Measurements from ENCODE around the gene ZNF599.
A peak's percentile ranks its signal among the peaks of the same experiment; 100 is the strongest.

The ZNF599 gene

GRCh38 chr19:34757441-34757840, 15.6 kb downstream of the ZNF599 start:
- Histone ChIP-seq H3K9ac (ENCODE audit: low read depth, low read length, poor library complexity, severe bottlenecking) (no peak overlapping the region), H3K9me2 (replicated peaks; ENCODE audit: low read depth, low read length) (no peaks in the 10 kb centered on the region; the same call in 1 of the 2 replicates), H3K36me3 (ENCODE audit: insufficient read depth, low read length) (no peaks in the 10 kb centered on the region), H2AFZ (ENCODE audit: low read length) (no peak overlapping the region), H3K9me3 (ENCODE audit: insufficient read depth, low read depth, low read length) (peaks cover 44% of the 10 kb centered on the region; the same call in 1 of the 2 replicates), H3K4me1 (ENCODE audit: insufficient read depth, low read length, poor library complexity, severe bottlenecking) (no peaks in the 10 kb centered on the region), H3K27me3 (ENCODE audit: insufficient read depth, low read length, poor library complexity, severe bottlenecking) (no peaks in the 10 kb centered on the region), H4K20me1 (ENCODE audit: insufficient read depth, low read length, poor library complexity, severe bottlenecking) (no peaks in the 10 kb centered on the region), H3K4me3 (ENCODE audit: low read length, poor library complexity, severe bottlenecking) (no peak overlapping the region), H3K4me2 (ENCODE audit: low read depth, low read length, poor library complexity, severe bottlenecking) (no peak overlapping the region), H3F3A (ENCODE audit: low read depth) (no peaks in the 10 kb centered on the region), H3K79me2 (ENCODE audit: insufficient read depth, low read length) (no peaks in the 10 kb centered on the region)
- TF ChIP-seq CTCF (conservative IDR thresholded peaks at IDR 0.05; ENCODE audit: low read length) (no peak), EZH2phosphoT487 (IDR thresholded peaks at IDR 0.05; ENCODE audit: borderline replicate concordance) (no peak)

- H3K9me3 ChIP-seq (ENCODE audit: insufficient read depth, low read depth, low read length), result no peaks in the 10 kb centered on the region
- H3K4me2 ChIP-seq (ENCODE audit: low read depth, low read length, poor library complexity, severe bottlenecking), result no peak overlapping the region
- H3K79me2 ChIP-seq (ENCODE audit: insufficient read depth, low read length), result no peaks in the 10 kb centered on the region
- H4K20me1 ChIP-seq (ENCODE audit: insufficient read depth, low read length, poor library complexity, severe bottlenecking), result no peaks in the 10 kb centered on the region
- no peak overlapping the region for H3K9ac ChIP-seq (ENCODE audit: low read depth, low read length, poor library complexity, severe bottlenecking)
- H3K27me3 ChIP-seq (ENCODE audit: insufficient read depth, low read length, poor library complexity, severe bottlenecking), result no peaks in the 10 kb centered on the region
- no peak overlapping the region for H3K4me3 ChIP-seq (ENCODE audit: low read length, poor library complexity, severe bottlenecking)
- no peak overlapping the region for H2AFZ ChIP-seq (ENCODE audit: low read length)
- H3F3A ChIP-seq (ENCODE audit: low read depth), result no peaks in the 10 kb centered on the region
- H3K36me3 ChIP-seq (ENCODE audit: insufficient read depth, low read length), result no peaks in the 10 kb centered on the region
- H3K4me1 ChIP-seq (ENCODE audit: insufficient read depth, low read length, poor library complexity, severe bottlenecking), result no peaks in the 10 kb centered on the region
- TF ChIP-seq EZH2phosphoT487 (IDR thresholded peaks at IDR 0.05; ENCODE audit: borderline replicate concordance) (no peak), CTCF (conservative IDR thresholded peaks at IDR 0.05; ENCODE audit: low read length) (no peak)
- H3K9me2 ChIP-seq (replicated peaks; ENCODE audit: low read depth, low read length), result no peaks in the 10 kb centered on the region
Measured at GRCh38 chr19:34744896-34745690, 27.9 kb downstream of the ZNF599 start.

DNA sequence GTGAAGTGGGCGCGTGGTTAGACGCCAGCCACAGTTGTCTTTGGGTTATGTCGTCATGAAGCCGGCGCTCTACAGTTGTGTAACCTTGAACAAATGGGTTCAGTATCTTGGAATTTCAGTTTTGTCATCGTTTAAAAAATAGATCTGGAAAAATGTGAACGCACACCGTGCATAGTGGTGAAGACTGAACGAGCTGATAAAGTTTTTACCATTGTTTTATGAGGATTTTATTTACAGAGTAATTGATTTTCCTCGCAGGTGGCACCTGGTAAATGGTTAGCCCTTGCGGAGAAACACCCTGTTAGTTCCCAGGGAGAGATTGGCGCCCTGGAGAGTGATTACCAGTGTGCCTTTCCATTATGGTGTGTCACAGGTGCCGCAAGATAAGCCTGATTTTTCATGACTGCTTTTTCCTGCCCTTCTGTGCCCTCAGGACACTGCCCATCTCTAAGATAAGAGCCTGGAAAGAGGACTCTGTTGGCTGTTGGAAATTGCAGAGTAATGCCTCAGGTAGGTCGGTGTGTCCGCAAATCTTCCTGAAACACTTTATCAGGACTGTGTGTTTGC, 38.4 kb downstream of the ZNF599 start:
- peak overlapping the region; percentile 93 for H3K4me3 ChIP-seq (ENCODE audit: low read length, poor library complexity, severe bottlenecking)
- H3K9me2 ChIP-seq (replicated peaks; ENCODE audit: low read depth, low read length), result no peaks in the 10 kb centered on the region
- H3K27me3 ChIP-seq (ENCODE audit: insufficient read depth, low read length, poor library complexity, severe bottlenecking), result no peaks in the 10 kb centered on the region
- no peaks in the 10 kb centered on the region for H3K36me3 ChIP-seq (ENCODE audit: insufficient read depth, low read length)
- peaks cover 9% of the 10 kb centered on the region for H3K4me1 ChIP-seq (ENCODE audit: insufficient read depth, low read length, poor library complexity, severe bottlenecking)
- H3K79me2 ChIP-seq (ENCODE audit: insufficient read depth, low read length), result peaks cover 8% of the 10 kb centered on the region; the same call in 1 of the 2 replicates
- peak overlapping the region; percentile 93 for H3K4me2 ChIP-seq (ENCODE audit: low read depth, low read length, poor library complexity, severe bottlenecking)
- no peak for TF ChIP-seq CTCF (conservative IDR thresholded peaks at IDR 0.05; ENCODE audit: low read length)
- no peak for TF ChIP-seq EZH2phosphoT487 (IDR thresholded peaks at IDR 0.05; ENCODE audit: borderline replicate concordance)
- peak overlapping the region; percentile 99 for H2AFZ ChIP-seq (ENCODE audit: low read length)
- H3K9me3 ChIP-seq (ENCODE audit: insufficient read depth, low read depth, low read length), result no peaks in the 10 kb centered on the region
- H4K20me1 ChIP-seq (ENCODE audit: insufficient read depth, low read length, poor library complexity, severe bottlenecking), result no peaks in the 10 kb centered on the region
- H3K9ac ChIP-seq (ENCODE audit: low read depth, low read length, poor library complexity, severe bottlenecking), result peak overlapping the region; percentile 72
- no peaks in the 10 kb centered on the region for H3F3A ChIP-seq (ENCODE audit: low read depth)

All from Loucy (cell line).